Measurements from ENCODE around the gene ORC3.

DNA sequence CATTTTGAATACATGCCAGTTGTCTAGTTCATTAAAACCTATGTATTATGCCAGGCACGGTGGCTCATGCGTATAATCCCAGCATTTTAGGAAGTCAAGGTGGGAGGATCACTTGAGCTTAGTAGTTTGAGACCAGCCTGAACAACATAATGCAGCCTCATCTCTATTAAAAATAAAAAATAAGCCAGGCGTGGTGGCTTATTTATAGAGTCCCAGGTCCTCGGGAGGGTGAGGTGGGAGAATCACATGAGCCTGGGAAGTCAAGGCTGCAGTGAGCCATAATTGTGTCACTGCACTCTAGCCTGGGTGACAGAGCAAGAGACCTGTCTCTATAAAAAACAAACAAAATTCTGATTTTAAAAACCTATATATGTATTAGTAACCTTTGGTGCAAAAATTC is 27.5 kb downstream of the ORC3 start:
- TF ChIP-seq EP300 (IDR thresholded peaks at IDR 0.05) = no peak
- no peak for TF ChIP-seq CTCF (IDR thresholded peaks at IDR 0.05)
- TF ChIP-seq POLR2A (IDR thresholded peaks at IDR 0.05) = no peak
- TF ChIP-seq POLR2AphosphoS5 (IDR thresholded peaks at IDR 0.05) = no peak

All from sigmoid colon (tissue), 4 donors.